CD14-positive monocyte (primary cell): ENCODE results near the gene CXCL10. TPM values are rescaled to one million over a fixed set of nuclear protein-coding genes. Genes with fewer than 3 reads are reported as not detected.

ENCODE experiments used
- DNase-seq, 3 donors: peaks; one replicate each; pipeline ENCODE4 v3.0.0-alpha.2; 2011 to 2022
- H2AFZ ChIP-seq: 2 replicates; pipeline ENCODE4 v1.6.0; 2012; ENCODE audit warnings: mild to moderate bottlenecking, low read depth, low read length, inconsistent platforms; ENCODE audit not compliant: insufficient read depth, poor library complexity, severe bottlenecking
- H3K27ac ChIP-seq, 2 donors: 1 replicate in 1 of 2; 2 replicates in 1 of 2; pipeline ENCODE4 v1.5.1; 2012 to 2013; ENCODE audit warnings: low read length in 2 of 2, control low read depth in 1 of 2, inconsistent platforms in 1 of 2, low read depth in 1 of 2, mild to moderate bottlenecking in 1 of 2
- H3K27me3 ChIP-seq, 2 donors: one replicate each; pipeline versions ENCODE4 v1.6.0 to v1.6.1; 2011 to 2013; ENCODE audit warnings: low read length in 2 of 2; ENCODE audit not compliant: control insufficient read depth in 2 of 2, insufficient read depth in 2 of 2
- H3K36me3 ChIP-seq, 2 donors: replicated peaks in 1 of 2; 1 replicate in 1 of 2; 2 replicates in 1 of 2; pipeline versions ENCODE4 v1.5.1 to v1.6.1; 2012 to 2013; ENCODE audit warnings: low read length in 2 of 2, control low read depth in 1 of 2, inconsistent platforms in 1 of 2, mild to moderate bottlenecking in 1 of 2; ENCODE audit not compliant: insufficient read depth in 2 of 2, control insufficient read depth in 1 of 2
- H3K4me1 ChIP-seq, 2 donors: 1 replicate in 1 of 2; 2 replicates in 1 of 2; pipeline versions ENCODE4 v1.5.1 to v1.6.1; 2012 to 2013; ENCODE audit warnings: low read length in 2 of 2, control low read depth in 1 of 2, inconsistent platforms in 1 of 2, mild to moderate bottlenecking in 1 of 2, moderate library complexity in 1 of 2; ENCODE audit not compliant: insufficient read depth in 2 of 2, control insufficient read depth in 1 of 2
- H3K4me2 ChIP-seq: replicated peaks from 2 replicates; pipeline ENCODE3; 2012; ENCODE audit warnings: low read length, moderate library complexity, mild to moderate bottlenecking; ENCODE audit not compliant: poor library complexity, severe bottlenecking; ENCODE audit errors: extremely low read depth
- H3K4me3 ChIP-seq, 3 experiments: fragments of 200-600 bp in 1 of 3; sonication (generic) in 1 of 3; replicated peaks in 1 of 3; 1 replicate in 2 of 3; 2 replicates in 1 of 3; pipeline ENCODE4 v1.5.1; 2011 to 2013; ENCODE audit warnings: low read length in 3 of 3, mild to moderate bottlenecking in 3 of 3, control low read depth in 2 of 3, low read depth in 2 of 3, inconsistent platforms in 1 of 3, moderate library complexity in 1 of 3
- H3K79me2 ChIP-seq: 2 replicates; pipeline ENCODE4 v1.6.0; 2012; ENCODE audit warnings: mild to moderate bottlenecking, control low read depth, inconsistent platforms, low read length, moderate library complexity; ENCODE audit not compliant: insufficient read depth
- H3K9ac ChIP-seq: 2 replicates; pipeline ENCODE4 v1.6.0; 2017; ENCODE audit warnings: low read length, mild to moderate bottlenecking; ENCODE audit not compliant: insufficient read depth, poor library complexity, severe bottlenecking
- H3K9me3 ChIP-seq, 2 donors: replicated peaks in 1 of 2; 1 replicate in 1 of 2; 2 replicates in 1 of 2; pipeline versions ENCODE4 v1.5.1 to v1.6.1; 2012 to 2013; ENCODE audit warnings: low read length in 2 of 2, control low read depth in 1 of 2; ENCODE audit not compliant: control insufficient read depth in 1 of 2, insufficient read depth in 1 of 2
- H4K20me1 ChIP-seq: 2 replicates; pipeline ENCODE4 v1.6.0; 2012; ENCODE audit warnings: mild to moderate bottlenecking, low read length, control low read depth, moderate library complexity; ENCODE audit not compliant: insufficient read depth
- H3K27ac Mint-ChIP-seq, 7 donors: one replicate each; pipeline ENCODE4 v1.8.0; 2020; ENCODE audit warnings: mild to moderate bottlenecking in 7 of 7, mixed read lengths in 7 of 7, moderate library complexity in 6 of 7, inconsistent platforms in 2 of 7
- H3K27me3 Mint-ChIP-seq, 3 donors: one replicate each; pipeline ENCODE4 v1.8.0; 2021 to 2022; ENCODE audit warnings: low read depth in 3 of 3, mild to moderate bottlenecking in 3 of 3, mixed read lengths in 3 of 3, moderate library complexity in 3 of 3, inconsistent platforms in 1 of 3
- H3K36me3 Mint-ChIP-seq, 2 donors: one replicate each; pipeline ENCODE4 v1.8.0; 2020; ENCODE audit warnings: mixed read lengths in 2 of 2, inconsistent platforms in 1 of 2, mild to moderate bottlenecking in 1 of 2
- H3K4me1 Mint-ChIP-seq: one replicate; pipeline ENCODE4 v1.8.0; 2020; ENCODE audit warnings: mild to moderate bottlenecking, mixed read lengths
- H3K4me3 Mint-ChIP-seq, 2 donors: one replicate each; pipeline ENCODE4 v1.8.0; 2020; ENCODE audit warnings: mild to moderate bottlenecking in 2 of 2, mixed read lengths in 2 of 2, moderate library complexity in 1 of 2
- H3K9me3 Mint-ChIP-seq, 7 donors: one replicate each; pipeline ENCODE4 v1.8.0; 2020 to 2022; ENCODE audit warnings: mixed read lengths in 7 of 7, mild to moderate bottlenecking in 6 of 7, moderate library complexity in 6 of 7, inconsistent platforms in 2 of 7
- WGBS: methylation state at CpG from one replicate; pipeline ENCODE4 v1.1.5; 2013; ENCODE audit warnings: missing lambda C conversion rate; ENCODE audit not compliant: insufficient coverage; 5-methylcytosine and 5-hydroxymethylcytosine counted together
- intact Hi-C, 2 donors: fragments of 100-400 bp; cut with micrococcal nuclease; formaldehyde crosslinking; loops; one replicate each; pipeline versions ENCODE4 v1.15.0 to v1.15.1; 2023
- polyA plus RNA-seq, 3 donors: library from polyadenylated mRNA; depleted of rRNA in 1 of 3; unstranded in 2 of 3; stranded (reverse) in 1 of 3; fragments of 300-500 nt in 2 of 3; fragments of >200 nt in 1 of 3; fragmentation: Illumina TruSeq in 2 of 3; gene quantifications; 1 replicate in 2 of 3; 2 replicates in 1 of 3; pipeline ENCODE4 v1.2.3, GENCODE V29; 2012 to 2021
- TF ChIP-seq, protein P1 (sequence below): fragments of 200-600 bp; IDR thresholded peaks from one replicate; pipeline ENCODE4 v1.8.0; 2022; ENCODE audit warnings: antibody characterized with exemption, mild to moderate bottlenecking

The CXCL10 gene
- polyA plus RNA-seq, 3 donors, result 5.5 to 16.5 (median 16.3) TPM

DNA sequence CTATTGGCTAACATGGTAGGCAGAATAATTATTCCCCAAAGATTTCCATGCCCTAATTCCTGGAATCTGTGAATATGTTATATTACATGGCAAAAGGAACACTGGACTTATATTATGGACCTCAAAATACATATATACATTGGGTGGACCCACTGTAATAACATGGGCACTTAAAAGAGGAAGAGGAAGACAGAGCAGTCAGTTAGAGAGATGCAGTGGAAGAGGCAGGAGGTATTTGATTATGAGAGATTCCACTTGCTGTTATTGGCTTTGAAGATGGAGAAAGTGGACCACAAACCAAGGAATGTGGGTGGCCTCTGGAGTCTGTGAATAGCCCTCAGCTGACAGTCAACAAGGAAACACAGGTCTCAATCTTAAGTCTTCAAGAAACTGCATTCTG lies 37.2 kb upstream of the CXCL10 start:
- intact Hi-C loops, result loop anchor here in 1 of 2 donors (10.0 kb wide), 1 partner anchor 156 kb away; the partner anchor contains the start of gene PPEF2
- Histone ChIP-seq H3K9me3 (no peaks in the 10 kb centered on the region), H3K27me3 (no peaks in the 10 kb centered on the region), H3K27ac (peak overlapping the region in 1 of 2 donors; percentile 30), H3K36me3 (no peaks in the 10 kb centered on the region), H4K20me1 (no peaks in the 10 kb centered on the region), H3K79me2 (no peaks in the 10 kb centered on the region), H3K9ac (no peak overlapping the region), H2AFZ (no peak overlapping the region), H3K4me3 (peak overlapping the region in 1 of 3 experiments; percentile 10), H3K4me1 (peaks cover 28 to 43% of the 10 kb centered on the region in 2 donors), H3K4me2 (no peak overlapping the region)
- Mint-ChIP-seq H3K9me3 (no peaks in the 10 kb centered on the region), H3K4me3 (no peak overlapping the region), H3K36me3 (no peaks in the 10 kb centered on the region), H3K27ac (peak overlapping the region in 6 of 7 donors; percentile 57 to 83 (median 78)), H3K4me1 (peaks cover 45% of the 10 kb centered on the region), H3K27me3 (peaks cover 0 to 2% (median 0%) of the 10 kb centered on the region in 3 donors)
- DNase-seq, result peak in 2 of 3 donors; percentile 26
- TF ChIP-seq, protein P1, sequence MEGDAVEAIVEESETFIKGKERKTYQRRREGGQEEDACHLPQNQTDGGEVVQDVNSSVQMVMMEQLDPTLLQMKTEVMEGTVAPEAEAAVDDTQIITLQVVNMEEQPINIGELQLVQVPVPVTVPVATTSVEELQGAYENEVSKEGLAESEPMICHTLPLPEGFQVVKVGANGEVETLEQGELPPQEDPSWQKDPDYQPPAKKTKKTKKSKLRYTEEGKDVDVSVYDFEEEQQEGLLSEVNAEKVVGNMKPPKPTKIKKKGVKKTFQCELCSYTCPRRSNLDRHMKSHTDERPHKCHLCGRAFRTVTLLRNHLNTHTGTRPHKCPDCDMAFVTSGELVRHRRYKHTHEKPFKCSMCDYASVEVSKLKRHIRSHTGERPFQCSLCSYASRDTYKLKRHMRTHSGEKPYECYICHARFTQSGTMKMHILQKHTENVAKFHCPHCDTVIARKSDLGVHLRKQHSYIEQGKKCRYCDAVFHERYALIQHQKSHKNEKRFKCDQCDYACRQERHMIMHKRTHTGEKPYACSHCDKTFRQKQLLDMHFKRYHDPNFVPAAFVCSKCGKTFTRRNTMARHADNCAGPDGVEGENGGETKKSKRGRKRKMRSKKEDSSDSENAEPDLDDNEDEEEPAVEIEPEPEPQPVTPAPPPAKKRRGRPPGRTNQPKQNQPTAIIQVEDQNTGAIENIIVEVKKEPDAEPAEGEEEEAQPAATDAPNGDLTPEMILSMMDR, result no peak

- Histone ChIP-seq H2AFZ (no peak overlapping the region), H3K27me3 (no peaks in the 10 kb centered on the region), H3K27ac (peak overlapping the region in 1 of 2 donors; percentile 30), H3K36me3 (no peaks in the 10 kb centered on the region), H3K79me2 (no peaks in the 10 kb centered on the region), H3K4me1 (peaks cover 28 to 43% of the 10 kb centered on the region in 2 donors), H3K4me2 (peak overlapping the region; percentile 19), H3K9ac (no peak overlapping the region), H3K4me3 (peak overlapping the region in 1 of 3 experiments; percentile 10), H4K20me1 (no peaks in the 10 kb centered on the region), H3K9me3 (no peaks in the 10 kb centered on the region)
- H3K4me3 Mint-ChIP-seq, result peak overlapping the region in 1 of 2 donors; percentile 33
- peak overlapping the region; percentile 2 to 83 (median 75) for H3K27ac Mint-ChIP-seq
- intact Hi-C loops, result loop anchor here in 1 of 2 donors (10.0 kb wide), 1 partner anchor 155 kb away; the partner anchor contains the start of gene PPEF2
- no peaks in the 10 kb centered on the region for H3K36me3 Mint-ChIP-seq
- H3K27me3 Mint-ChIP-seq, result peaks cover 0 to 2% (median 0%) of the 10 kb centered on the region in 3 donors
- DNase-seq, result peak; percentile 66 to 88 (median 81)
- TF ChIP-seq, protein P1, result no peak
- WGBS, result no CpG with 5 or more reads among the region's 1 CpG
- peaks cover 52% of the 10 kb centered on the region for H3K4me1 Mint-ChIP-seq
- H3K9me3 Mint-ChIP-seq, result no peaks in the 10 kb centered on the region
Observed at GRCh38 chr4:76059750-76060149, 36.5 kb upstream of the CXCL10 start.
